Astrocyte of the cerebellum (primary cell): ENCODE data around the gene HSD17B12.

ENCODE experiments used
- DNase-seq: peaks from one replicate; pipeline ENCODE4 v3.0.0-alpha.2; 2011; ENCODE audit warnings: low read depth
- H3K4me3 ChIP-seq: 2 replicates; pipeline ENCODE4 v1.5.1; 2011; ENCODE audit warnings: mild to moderate bottlenecking, low read depth, low read length, moderate library complexity
- CTCF ChIP-seq: IDR thresholded peaks from 2 replicates; pipeline ENCODE4 v1.5.1; 2012; ENCODE audit warnings: low read length, low read depth, moderate library complexity, mild to moderate bottlenecking; ENCODE audit errors: missing control alignments
- in situ Hi-C: cut with HindIII; loops from 2 replicates; pipeline ENCODE4 v1.10.0; 2017; ENCODE audit warnings: low sequenced_read_pairs

The HSD17B12 gene

DNA sequence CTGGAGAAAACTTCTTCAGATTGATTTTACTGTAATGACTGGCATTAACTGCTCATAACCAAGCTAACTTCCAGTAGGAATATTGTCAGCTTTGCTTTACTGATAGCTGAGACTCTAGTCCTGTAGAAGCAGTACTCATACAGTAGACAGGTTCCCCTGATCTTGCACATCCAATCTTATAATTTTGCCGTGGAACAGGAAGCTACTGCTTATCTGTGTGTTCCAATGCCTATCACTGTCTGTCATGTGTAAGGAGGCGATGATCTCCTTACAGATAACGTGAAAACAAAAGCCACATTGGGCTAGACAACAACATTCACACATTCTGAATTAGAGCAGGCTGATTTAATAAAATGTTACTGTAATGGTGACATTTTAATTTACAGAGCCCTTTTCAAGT is 13.2 kb downstream of the HSD17B12 start:
- H3K4me3 ChIP-seq = no peak overlapping the region

DNA sequence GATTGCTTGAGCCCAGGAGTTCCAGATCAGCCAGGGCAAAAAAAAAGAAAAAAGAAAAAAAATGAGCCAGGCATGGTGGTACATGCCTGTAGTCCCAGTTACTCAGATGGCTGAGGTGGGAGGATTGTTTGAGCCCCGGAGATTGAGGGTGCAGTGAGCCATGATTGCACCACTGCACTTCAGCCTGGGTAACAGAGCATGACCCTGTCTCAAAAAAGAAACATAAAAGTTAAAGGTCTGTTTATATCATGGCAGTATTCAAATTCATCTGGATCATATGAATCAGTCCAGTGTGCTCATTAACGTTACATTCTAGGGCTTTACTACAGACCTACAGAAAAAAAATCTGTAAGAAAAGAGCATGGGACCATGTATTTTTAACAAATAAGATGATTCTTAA is 13.9 kb downstream of the HSD17B12 start:
- TF ChIP-seq CTCF = no peak
- H3K4me3 ChIP-seq = no peak overlapping the region
- in situ Hi-C loops = no loop called here
- DNase-seq = no peak

More for the DNA sequence above, 13.2 kb downstream of the HSD17B12 start:
- no peak for DNase-seq
- in situ Hi-C loops = no loop called here
- TF ChIP-seq CTCF = no peak

DNA sequence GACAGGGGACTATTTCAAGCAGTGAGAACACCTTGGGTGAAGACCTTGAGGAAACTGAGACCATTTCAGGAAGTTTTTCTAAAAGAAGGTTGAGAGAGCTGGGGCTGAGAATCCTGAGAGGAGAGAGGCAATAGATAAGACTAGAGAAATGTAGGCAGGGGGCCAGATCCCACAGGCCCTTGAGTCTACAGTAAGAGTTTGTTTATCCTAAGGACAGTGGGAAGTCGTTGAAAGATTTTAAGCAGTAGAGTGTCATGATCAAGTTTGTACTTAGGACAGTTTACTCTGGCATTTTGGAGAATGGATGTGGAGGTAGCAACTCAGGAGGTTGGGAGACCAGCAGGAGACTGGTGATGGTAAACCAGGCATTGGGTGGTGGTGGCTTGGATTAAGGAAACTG is 17.1 kb downstream of the HSD17B12 start:
- no peak for DNase-seq
- in situ Hi-C loops = no loop called here
- H3K4me3 ChIP-seq = no peak overlapping the region
- TF ChIP-seq CTCF = no peak

DNA sequence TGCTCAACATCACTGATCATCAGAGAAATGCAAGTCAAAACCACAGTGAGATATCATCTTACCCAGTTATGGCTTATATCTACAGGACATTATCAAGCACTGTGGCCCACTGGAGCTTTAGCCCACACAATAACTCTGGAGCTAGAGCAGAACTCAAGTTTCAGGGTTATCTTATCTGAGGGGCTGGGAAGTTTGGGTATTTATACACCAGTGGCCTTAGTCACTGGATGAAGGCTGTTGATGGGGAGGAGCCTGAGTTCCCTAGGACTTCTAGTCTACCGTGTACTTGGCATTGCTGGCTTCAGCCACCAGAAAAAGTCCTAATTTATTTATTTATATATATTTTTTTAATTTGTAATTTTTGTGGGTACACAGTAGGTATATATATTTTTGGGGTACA is 19.3 kb downstream of the HSD17B12 start:
- no peak for TF ChIP-seq CTCF
- DNase-seq = no peak
- no peak overlapping the region for H3K4me3 ChIP-seq
- in situ Hi-C loops = loop anchor here (10.0 kb wide), 1 partner anchor 65 kb away; no protein-coding TSS in a partner anchor

DNA sequence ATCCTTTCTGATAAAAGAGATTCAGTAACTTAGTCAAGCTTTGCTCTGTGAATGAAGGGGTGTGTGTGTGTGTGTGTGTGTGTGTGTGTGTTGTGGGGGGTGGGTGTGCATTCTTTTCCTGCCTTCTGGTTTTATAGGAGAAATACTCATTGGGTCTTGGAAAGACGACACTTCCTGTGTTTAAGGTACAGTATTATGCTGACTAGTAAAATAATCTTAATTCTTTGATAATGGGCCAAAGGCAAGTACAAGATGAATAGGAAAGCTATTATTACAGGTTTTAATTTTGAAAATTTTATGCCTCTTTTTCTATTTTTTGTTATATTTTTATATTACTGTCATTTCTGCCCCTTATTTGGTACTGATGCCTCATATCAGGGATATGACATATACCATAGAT is 26.1 kb downstream of the HSD17B12 start:
- no peak for DNase-seq
- TF ChIP-seq CTCF = no peak
- H3K4me3 ChIP-seq = no peak overlapping the region
- in situ Hi-C loops = loop anchor here (10.0 kb wide), 1 partner anchor 58 kb away; no protein-coding TSS in a partner anchor

GRCh38 chr11:43708776-43709175 is 28.2 kb downstream of the HSD17B12 start:
- no peak for TF ChIP-seq CTCF
- DNase-seq = no peak
- H3K4me3 ChIP-seq = no peak overlapping the region
- in situ Hi-C loops = loop anchor here (10.0 kb wide), 1 partner anchor 56 kb away; no protein-coding TSS in a partner anchor

DNA sequence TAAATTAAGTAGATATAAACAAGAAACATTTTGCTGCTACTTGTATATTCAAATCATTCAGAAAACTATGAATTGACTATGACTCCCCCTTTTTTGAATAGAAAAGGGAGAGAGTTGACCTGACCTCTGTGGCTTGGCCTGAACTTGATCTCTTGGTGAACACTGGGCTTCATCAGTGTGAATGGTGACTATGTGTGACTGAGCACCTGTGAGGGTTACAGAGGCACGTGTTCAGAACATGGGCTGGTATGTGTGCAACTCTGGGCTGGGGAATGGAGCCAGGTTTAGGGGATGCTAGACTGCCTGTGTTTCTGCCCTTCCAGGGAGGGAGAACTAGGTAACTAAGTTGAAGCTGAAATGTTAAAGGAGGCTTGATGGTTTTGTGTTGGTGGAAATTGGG is 29.2 kb downstream of the HSD17B12 start:
- in situ Hi-C loops = loop anchor here (10.0 kb wide), 1 partner anchor 55 kb away; no protein-coding TSS in a partner anchor
- no peak overlapping the region for H3K4me3 ChIP-seq
- no peak for TF ChIP-seq CTCF
- DNase-seq = no peak
